ENCODE measurements around the gene YJU2.

YJU2 gene

GRCh38 chr19:4301590-4302242 is 54.8 kb downstream of the YJU2 start:
- no peak for DNase-seq

GRCh38 chr19:4302243-4302640 is 55.4 kb downstream of the YJU2 start, which contains the start of gene TMIGD2:
Gene TMIGD2 (minus strand): TSS chr19:4302389. CDS start chr19:4302385, 4 bp downstream.
- DNase-seq, result no peak

- DNase-seq, result no peak
Measured at GRCh38 chr19:4303819-4304537, 57.1 kb downstream of the YJU2 start.

GRCh38 chr19:4304538-4305256 is 57.8 kb downstream of the YJU2 start, which contains the start of gene FSD1:
Gene FSD1 (plus strand): TSS chr19:4304598. CDS start chr19:4304747, 149 bp downstream.
- peak; percentile 54 for DNase-seq

GRCh38 chr19:4305257-4305612 is 58.4 kb downstream of the YJU2 start:
- no peak for DNase-seq

- DNase-seq, result no peak
Measured at GRCh38 chr19:4305659-4306058, 58.8 kb downstream of the YJU2 start.

GRCh38 chr19:4310247-4311121 is 63.6 kb downstream of the YJU2 start:
- no peak for DNase-seq

GRCh38 chr19:4313847-4314490 is 67.1 kb downstream of the YJU2 start:
- no peak for DNase-seq

- DNase-seq, result no peak
Measured at GRCh38 chr19:4316956-4317355, 70.1 kb downstream of the YJU2 start.

GRCh38 chr19:4318460-4318859 is 71.6 kb downstream of the YJU2 start:
- DNase-seq, result no peak

All from right hindlimb (tissue), 1 donor.